Effector memory CD8-positive, alpha-beta T cell (primary cell): ENCODE data around the gene POLR3C.
A peak's percentile ranks its signal among the peaks of the same experiment; 100 is the strongest.

Source experiments
- ATAC-seq: fragments of 150-1000 bp; cut with Tn5 transposase; replicated peaks from 2 replicates; pipeline ENCODE4 v1.10.0; 2021; ENCODE audit warnings: mild to moderate bottlenecking, moderate library complexity
- DNase-seq, 3 experiments: peaks; one replicate each; pipeline ENCODE4 v3.0.0; 2021
- H3K27ac Mint-ChIP-seq, 2 donors: one replicate each; pipeline ENCODE4 v1.8.0; 2022; ENCODE audit warnings: mild to moderate bottlenecking in 2 of 2, mixed read lengths in 2 of 2, moderate library complexity in 2 of 2
- H3K27me3 Mint-ChIP-seq, 2 donors: one replicate each; pipeline ENCODE4 v1.8.0; 2022; ENCODE audit warnings: mixed read lengths in 2 of 2
- H3K36me3 Mint-ChIP-seq: one replicate; pipeline ENCODE4 v1.8.0; 2022; ENCODE audit warnings: mild to moderate bottlenecking, moderate library complexity, mixed read lengths; ENCODE audit not compliant: insufficient read depth
- H3K4me1 Mint-ChIP-seq, 2 donors: one replicate each; pipeline ENCODE4 v1.8.0; 2022; ENCODE audit warnings: low read depth in 2 of 2, mixed read lengths in 2 of 2
- H3K4me3 Mint-ChIP-seq, 2 donors: one replicate each; pipeline ENCODE4 v1.8.0; 2022; ENCODE audit warnings: mild to moderate bottlenecking in 2 of 2, mixed read lengths in 2 of 2, moderate library complexity in 2 of 2
- H3K9me3 Mint-ChIP-seq, 2 donors: one replicate each; pipeline ENCODE4 v1.8.0; 2022; ENCODE audit warnings: mixed read lengths in 2 of 2

The POLR3C gene

DNA sequence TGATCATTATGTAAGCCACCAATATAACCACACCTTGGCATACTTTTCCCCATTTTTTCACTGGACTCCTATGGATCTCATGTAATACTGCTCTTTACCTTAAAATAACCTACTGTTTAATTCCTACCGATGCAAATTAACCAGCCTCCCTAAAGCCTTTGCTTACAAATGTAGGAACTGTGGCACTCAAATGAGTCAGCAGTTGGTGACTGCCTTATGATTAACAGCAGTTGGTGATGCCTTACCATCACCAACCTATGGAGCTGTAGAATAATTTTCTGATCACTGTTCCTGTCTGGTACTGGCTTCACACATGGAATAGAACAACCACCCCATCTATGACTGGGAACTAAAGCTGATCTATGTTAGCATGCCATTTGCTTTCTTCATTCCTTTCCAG, 13.7 kb downstream of the POLR3C start:
- peaks cover 87% of the 10 kb centered on the region for H3K36me3 Mint-ChIP-seq
- H3K4me3 Mint-ChIP-seq: no peak overlapping the region
- H3K27ac Mint-ChIP-seq: no peak overlapping the region
- DNase-seq (no peak), ATAC-seq (no peak)
- no peaks in the 10 kb centered on the region for H3K27me3 Mint-ChIP-seq
- H3K9me3 Mint-ChIP-seq: no peaks in the 10 kb centered on the region
- no peaks in the 10 kb centered on the region for H3K4me1 Mint-ChIP-seq

GRCh38 chr1:145843031-145843430, 19.0 kb downstream of the POLR3C start:
- Mint-ChIP-seq H3K4me3 (no peak overlapping the region), H3K36me3 (peaks cover 44% of the 10 kb centered on the region), H3K27ac (no peak overlapping the region), H3K4me1 (peaks cover 6 to 7% of the 10 kb centered on the region in 2 donors), H3K27me3 (no peaks in the 10 kb centered on the region), H3K9me3 (no peaks in the 10 kb centered on the region)
- ATAC-seq: no peak
- DNase-seq: no peak

DNA sequence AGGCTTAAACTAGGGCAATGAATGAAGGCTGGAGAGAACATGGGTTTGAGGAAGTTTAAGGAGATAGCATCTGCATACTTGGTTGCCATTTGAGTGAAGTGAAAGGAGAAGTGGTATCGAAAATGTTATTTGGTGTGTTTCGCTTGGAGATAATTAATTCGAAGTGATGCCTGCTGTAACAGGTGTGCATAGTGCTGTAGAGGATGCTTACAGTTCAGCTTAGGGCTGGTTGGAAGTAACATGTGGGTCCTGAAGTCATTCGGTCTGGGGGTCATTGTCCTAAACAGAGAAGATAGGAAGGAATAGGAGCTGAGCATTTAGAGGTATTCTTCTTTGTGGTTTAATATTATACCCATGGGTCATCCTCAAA, 21.1 kb downstream of the POLR3C start:
- H3K27ac Mint-ChIP-seq: no peak overlapping the region
- no peaks in the 10 kb centered on the region for H3K27me3 Mint-ChIP-seq
- DNase-seq: peak in 1 of 3 experiments; percentile 8
- peaks cover 32% of the 10 kb centered on the region for H3K36me3 Mint-ChIP-seq
- peak; percentile 64 for ATAC-seq
- no peak overlapping the region for H3K4me3 Mint-ChIP-seq
- no peaks in the 10 kb centered on the region for H3K9me3 Mint-ChIP-seq
- H3K4me1 Mint-ChIP-seq: peaks cover 6 to 7% of the 10 kb centered on the region in 2 donors

DNA sequence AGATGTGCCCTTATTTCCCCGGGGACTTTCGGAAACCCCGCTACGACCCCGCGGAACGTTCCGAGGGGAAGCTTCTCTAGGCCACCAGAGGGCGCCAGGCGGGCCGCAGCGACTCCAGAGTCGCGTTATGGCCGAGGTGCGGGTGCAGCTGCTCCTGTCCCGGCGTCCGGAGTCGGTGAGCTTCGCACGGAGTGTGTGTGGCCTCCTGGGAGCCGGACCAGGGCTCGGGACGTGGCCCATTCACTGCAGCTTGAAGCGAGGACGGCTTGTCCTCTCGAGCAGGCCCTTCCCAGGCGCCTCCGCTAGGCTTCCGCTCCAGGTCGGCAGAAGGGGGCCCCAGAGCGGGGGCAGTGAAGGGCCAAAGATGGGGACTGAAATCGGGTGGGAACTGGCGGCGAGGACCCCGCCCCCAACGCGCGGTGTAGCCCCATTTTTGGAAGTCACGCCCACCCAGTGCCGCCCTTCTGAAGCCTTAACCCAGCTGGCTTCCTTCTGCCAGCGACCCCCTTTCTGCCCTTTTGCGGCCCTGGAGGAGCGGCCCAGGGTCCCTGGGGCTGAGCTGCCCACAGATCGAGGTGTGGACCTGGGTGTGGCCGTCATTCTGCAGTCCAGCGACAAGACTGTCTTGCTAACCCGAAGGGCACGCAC, 21.6 kb downstream of the POLR3C start, which contains the start of gene NUDT17:
Gene NUDT17, plus strand, starts transcription at position 117 of the 648 bp plus-strand sequence. Its CDS starts 11 bp downstream, at position 128.
- H3K27me3 Mint-ChIP-seq: no peaks in the 10 kb centered on the region
- peaks cover 27% of the 10 kb centered on the region for H3K36me3 Mint-ChIP-seq
- H3K4me1 Mint-ChIP-seq: peaks cover 6 to 7% of the 10 kb centered on the region in 2 donors
- ATAC-seq (peak; percentile 87), DNase-seq (peak; percentile 67 to 73 (median 71))
- H3K4me3 Mint-ChIP-seq: no peak within 1 kb of the TSS
- no peak within 1 kb of the TSS for H3K27ac Mint-ChIP-seq
- H3K9me3 Mint-ChIP-seq: no peaks in the 10 kb centered on the region

DNA sequence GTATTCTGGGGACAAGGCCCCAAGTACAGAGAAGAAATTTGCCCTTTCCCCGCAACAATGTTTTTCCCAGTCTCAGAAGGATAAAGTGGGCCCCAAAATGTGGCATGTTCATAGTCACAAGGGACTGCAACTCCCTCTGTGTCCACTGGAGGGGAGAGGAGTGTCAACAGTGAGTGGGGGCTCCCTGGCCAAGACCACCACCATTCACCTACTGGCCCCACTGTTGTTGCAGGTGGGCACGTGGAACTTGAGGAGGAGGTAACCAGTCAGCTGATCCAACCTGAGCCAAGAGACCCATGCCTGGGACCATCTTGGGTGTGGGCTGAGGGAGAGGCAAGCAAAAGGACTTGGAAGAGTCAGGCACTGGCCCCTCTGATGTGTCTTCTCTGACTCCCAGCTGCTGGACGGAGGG, 22.2 kb downstream of the POLR3C start:
- DNase-seq (peak in 2 of 3 experiments; percentile 25 to 29), ATAC-seq (peak; percentile 46)
- Mint-ChIP-seq H3K9me3 (no peaks in the 10 kb centered on the region), H3K4me1 (peaks cover 6 to 7% of the 10 kb centered on the region in 2 donors), H3K27ac (no peak overlapping the region), H3K27me3 (no peaks in the 10 kb centered on the region), H3K36me3 (peaks cover 25% of the 10 kb centered on the region), H3K4me3 (no peak overlapping the region)

DNA sequence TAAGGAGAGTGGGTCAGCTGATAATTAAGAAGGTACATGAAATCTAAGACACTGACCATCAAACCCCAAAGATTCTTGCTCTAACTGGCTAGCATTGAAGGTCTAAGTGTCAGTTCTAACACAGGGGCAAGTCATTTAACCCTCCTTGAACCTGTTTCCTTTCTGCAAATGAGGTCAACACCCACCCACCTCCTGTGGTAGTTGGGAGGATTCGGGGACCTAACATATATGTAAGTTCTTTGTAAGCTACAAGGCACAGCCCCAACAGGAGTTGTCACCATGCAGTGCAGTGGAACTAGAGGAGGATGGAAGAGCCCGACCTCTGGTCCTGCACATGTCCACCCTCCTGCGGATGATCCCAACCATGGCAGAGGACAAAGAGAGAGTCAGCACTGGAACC, 23.8 kb downstream of the POLR3C start:
- Mint-ChIP-seq H3K27me3 (no peaks in the 10 kb centered on the region), H3K4me1 (peaks cover 6 to 7% of the 10 kb centered on the region in 2 donors), H3K9me3 (no peaks in the 10 kb centered on the region), H3K27ac (no peak overlapping the region), H3K36me3 (peaks cover 24% of the 10 kb centered on the region), H3K4me3 (no peak overlapping the region)
- ATAC-seq (no peak), DNase-seq (no peak)

GRCh38 chr1:145849356-145850160, 25.6 kb downstream of the POLR3C start:
- H3K4me3 Mint-ChIP-seq: no peak overlapping the region
- peaks cover 6 to 7% of the 10 kb centered on the region in 2 donors for H3K4me1 Mint-ChIP-seq
- H3K9me3 Mint-ChIP-seq: no peaks in the 10 kb centered on the region
- no peaks in the 10 kb centered on the region for H3K27me3 Mint-ChIP-seq
- peak overlapping the region in 1 of 2 donors; percentile 54 for H3K27ac Mint-ChIP-seq
- DNase-seq: no peak
- ATAC-seq: no peak
- H3K36me3 Mint-ChIP-seq: peaks cover 36% of the 10 kb centered on the region

GRCh38 chr1:145855426-145855948, 31.5 kb downstream of the POLR3C start:
- no peak overlapping the region for H3K27ac Mint-ChIP-seq
- ATAC-seq (no peak), DNase-seq (no peak)
- no peaks in the 10 kb centered on the region for H3K27me3 Mint-ChIP-seq
- peaks cover 37% of the 10 kb centered on the region for H3K36me3 Mint-ChIP-seq
- H3K4me3 Mint-ChIP-seq: no peak overlapping the region
- peaks cover 22 to 23% of the 10 kb centered on the region in 2 donors for H3K4me1 Mint-ChIP-seq
- H3K9me3 Mint-ChIP-seq: no peaks in the 10 kb centered on the region

DNA sequence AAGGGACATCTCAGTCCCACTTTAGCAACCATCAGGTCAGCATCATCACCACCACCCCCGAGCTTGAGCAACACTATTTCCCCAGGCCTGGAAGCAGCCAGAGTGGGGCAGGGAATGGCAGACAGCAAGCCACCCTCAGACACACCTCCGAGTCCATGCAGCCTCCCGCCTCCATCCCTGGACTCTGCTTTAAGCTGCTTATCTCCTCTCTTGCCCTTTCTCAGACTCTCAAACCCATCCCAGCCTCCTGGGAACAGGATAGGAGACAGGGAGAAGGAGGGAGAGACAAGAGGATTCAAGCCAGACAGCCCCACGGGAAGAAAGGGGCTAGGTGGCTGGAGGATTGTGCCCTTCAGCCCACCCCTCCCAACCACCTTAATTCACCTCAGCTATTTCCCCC, 33.2 kb downstream of the POLR3C start:
- Mint-ChIP-seq H3K9me3 (no peaks in the 10 kb centered on the region), H3K27me3 (no peaks in the 10 kb centered on the region), H3K27ac (no peak overlapping the region), H3K4me3 (peak overlapping the region; percentile 86 to 94), H3K4me1 (peaks cover 22 to 23% of the 10 kb centered on the region in 2 donors), H3K36me3 (peaks cover 27% of the 10 kb centered on the region)
- ATAC-seq (no peak), DNase-seq (no peak)

DNA sequence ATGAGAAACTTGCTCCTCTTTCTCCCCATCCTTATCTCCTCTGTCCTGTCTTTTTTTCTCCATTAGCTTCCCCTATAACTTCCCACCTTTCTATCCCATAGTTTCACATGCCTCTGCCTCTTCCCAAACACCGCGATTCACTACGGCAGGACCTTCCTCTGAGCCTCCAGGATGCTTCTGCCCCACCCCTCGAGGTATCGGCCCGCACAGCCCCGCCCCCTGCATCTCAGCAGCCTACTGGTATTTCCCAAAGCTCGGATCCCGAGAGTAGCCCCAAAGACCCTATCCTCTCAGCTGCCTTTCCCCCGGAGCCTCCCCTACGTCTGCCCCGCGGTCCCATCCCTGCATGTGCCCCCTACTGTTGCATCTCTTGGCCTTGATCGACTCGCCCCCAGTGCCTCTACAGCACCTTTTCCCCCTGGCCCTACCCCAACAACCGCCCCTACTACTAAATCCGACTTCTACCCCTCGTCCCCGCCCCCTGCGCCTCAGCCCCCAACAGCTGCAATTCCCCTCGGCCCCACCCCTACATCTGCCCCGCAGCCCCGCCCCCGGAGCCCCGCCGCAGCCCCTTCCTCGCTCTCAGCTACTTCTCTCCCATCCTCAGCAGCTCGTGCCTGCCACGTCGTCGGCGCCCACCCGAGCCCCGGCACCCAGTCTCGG, 34.4 kb downstream of the POLR3C start:
- DNase-seq (peak; percentile 30 to 47 (median 30)), ATAC-seq (peak; percentile 48)
- Mint-ChIP-seq H3K27me3 (no peaks in the 10 kb centered on the region), H3K4me3 (peak overlapping the region; percentile 86 to 94), H3K36me3 (peaks cover 17% of the 10 kb centered on the region), H3K4me1 (peaks cover 22 to 23% of the 10 kb centered on the region in 2 donors), H3K27ac (peak overlapping the region; percentile 90 to 91), H3K9me3 (no peaks in the 10 kb centered on the region)

DNA sequence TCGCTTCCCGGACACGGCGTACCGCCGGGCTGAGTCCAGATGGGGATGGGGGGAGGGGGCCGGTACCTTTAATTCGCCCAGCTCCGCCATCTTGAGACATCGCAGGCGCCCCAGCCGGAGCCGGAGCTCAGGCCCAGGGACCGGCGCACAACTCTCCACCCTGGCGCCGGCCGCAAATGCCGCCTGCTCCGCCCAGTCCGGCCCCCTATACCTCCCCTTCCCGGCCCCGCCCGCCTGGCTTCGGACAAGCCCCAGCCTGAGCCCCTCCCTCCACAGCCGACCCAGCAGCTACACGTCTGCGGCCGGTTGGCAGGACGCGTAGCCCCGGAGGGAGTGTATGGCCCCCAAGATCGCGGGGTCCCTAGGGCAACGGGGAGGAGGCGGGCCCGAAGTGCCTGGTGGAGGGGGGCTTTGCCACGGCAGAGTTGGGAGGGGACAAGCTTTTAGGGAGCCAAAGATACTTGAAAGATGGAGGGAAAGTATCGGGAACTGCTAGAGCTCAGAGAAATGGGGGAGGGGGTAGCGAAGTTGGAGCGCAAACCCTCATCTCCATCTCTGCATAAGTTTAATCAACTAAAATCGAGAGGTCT, 35.0 kb downstream of the POLR3C start, which contains the start of gene PIAS3:
Gene PIAS3, minus strand, starts transcription at position 181 of the 590 bp plus-strand sequence. Its CDS starts 91 bp downstream, at position 90.
- peak within 1 kb of the TSS; percentile 86 to 94 for H3K4me3 Mint-ChIP-seq
- peak; percentile 66 to 77 (median 71) for DNase-seq
- H3K27me3 Mint-ChIP-seq: no peaks in the 10 kb centered on the region
- H3K9me3 Mint-ChIP-seq: no peaks in the 10 kb centered on the region
- H3K27ac Mint-ChIP-seq: peak within 1 kb of the TSS; percentile 90 to 91
- peaks cover 18% of the 10 kb centered on the region for H3K36me3 Mint-ChIP-seq
- peak; percentile 85 for ATAC-seq
- H3K4me1 Mint-ChIP-seq: peaks cover 22 to 23% of the 10 kb centered on the region in 2 donors

DNA sequence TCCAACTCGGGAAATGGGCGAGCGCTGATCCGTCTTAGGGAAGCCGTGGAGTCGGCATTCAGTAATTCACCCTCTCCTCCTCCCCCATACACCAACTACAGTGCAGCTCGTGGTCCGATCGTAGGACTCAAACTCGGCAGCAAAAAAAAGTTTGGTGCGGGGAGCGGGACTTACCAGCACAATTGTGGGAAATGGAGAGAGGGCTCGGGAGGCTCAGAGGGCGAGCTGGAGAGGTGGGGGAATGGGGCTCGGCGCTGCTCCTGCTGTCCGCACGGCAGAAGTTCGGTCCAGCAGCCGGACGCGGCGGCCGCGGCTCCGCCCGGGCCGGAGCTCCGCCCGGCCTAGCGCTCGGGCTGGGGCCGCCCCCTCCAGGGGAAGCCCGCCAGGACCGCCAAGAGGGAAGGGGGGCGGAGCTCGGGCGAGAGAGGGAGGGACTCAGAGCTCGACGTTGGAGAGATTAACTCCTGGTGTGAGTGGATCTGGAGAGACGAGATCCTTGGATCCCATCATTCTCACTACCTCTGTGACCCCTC, 35.6 kb downstream of the POLR3C start:
- Mint-ChIP-seq H3K27ac (peak overlapping the region; percentile 90 to 91), H3K4me1 (peaks cover 22 to 23% of the 10 kb centered on the region in 2 donors), H3K9me3 (no peaks in the 10 kb centered on the region), H3K27me3 (no peaks in the 10 kb centered on the region), H3K4me3 (peak overlapping the region; percentile 86 to 94), H3K36me3 (peaks cover 16% of the 10 kb centered on the region)
- peak; percentile 71 for ATAC-seq
- peak; percentile 70 to 73 (median 71) for DNase-seq
